ENCODE data around the gene ZNF148.

The ZNF148 gene

GRCh38 chr3:125240496-125240895, 134.6 kb downstream of the ZNF148 start:
- TF ChIP-seq TCF12 (IDR thresholded peaks at IDR 0.05; ENCODE audit: low read depth) (no peak), TAF1 (IDR thresholded peaks at IDR 0.05; ENCODE audit: low read depth) (no peak), CREB1 (IDR thresholded peaks at IDR 0.05; ENCODE audit: low read depth) (no peak), TEAD4 (IDR thresholded peaks at IDR 0.05) (peak; percentile 35; the same call in 1 of the 2 replicates), RAD21 (IDR thresholded peaks at IDR 0.05; ENCODE audit: low read depth) (no peak), REST (IDR thresholded peaks at IDR 0.05; ENCODE audit: low read depth) (no peak), CEBPB (IDR thresholded peaks at IDR 0.05) (peak; percentile 85), MAX (IDR thresholded peaks at IDR 0.05) (no peak)

- TF ChIP-seq YY1 (IDR thresholded peaks at IDR 0.05; ENCODE audit: low read depth) (no peak), CREB1 (IDR thresholded peaks at IDR 0.05; ENCODE audit: low read depth) (no peak)
These were observed 135.9 kb downstream of the ZNF148 start for GRCh38 chr3:125239266-125239665.

GRCh38 chr3:125238759-125239158, 136.4 kb downstream of the ZNF148 start:
- no peak for TF ChIP-seq YY1 (IDR thresholded peaks at IDR 0.05; ENCODE audit: low read depth)
- no peak for TF ChIP-seq NFIC (IDR thresholded peaks at IDR 0.05)
- TF ChIP-seq TAF1 (IDR thresholded peaks at IDR 0.05; ENCODE audit: low read depth): no peak
- TF ChIP-seq USF1 (IDR thresholded peaks at IDR 0.05): no peak
- no peak for TF ChIP-seq RAD21 (IDR thresholded peaks at IDR 0.05; ENCODE audit: low read depth)
- no peak for TF ChIP-seq REST (IDR thresholded peaks at IDR 0.05; ENCODE audit: low read depth)
- TF ChIP-seq CREB1 (IDR thresholded peaks at IDR 0.05; ENCODE audit: low read depth): no peak
- no peak for TF ChIP-seq TCF12 (IDR thresholded peaks at IDR 0.05; ENCODE audit: low read depth)
- no peak for TF ChIP-seq EGR1 (IDR thresholded peaks at IDR 0.05)
- no peak for TF ChIP-seq FOXM1 (IDR thresholded peaks at IDR 0.05; ENCODE audit: borderline replicate concordance, low read depth)
- TF ChIP-seq ZBTB7A (IDR thresholded peaks at IDR 0.05; ENCODE audit: low read depth): no peak
- TF ChIP-seq MAX (IDR thresholded peaks at IDR 0.05): no peak
- TF ChIP-seq EP300 (IDR thresholded peaks at IDR 0.05; ENCODE audit: borderline replicate concordance): no peak

GRCh38 chr3:125236331-125236903, 138.7 kb downstream of the ZNF148 start:
- TF ChIP-seq TAF1 (IDR thresholded peaks at IDR 0.05; ENCODE audit: low read depth) (no peak), NFIC (IDR thresholded peaks at IDR 0.05) (no peak), TEAD4 (IDR thresholded peaks at IDR 0.05) (no peak), MAX (IDR thresholded peaks at IDR 0.05) (no peak), USF1 (IDR thresholded peaks at IDR 0.05) (no peak), EGR1 (IDR thresholded peaks at IDR 0.05) (no peak), RAD21 (IDR thresholded peaks at IDR 0.05; ENCODE audit: low read depth) (no peak), ZBTB7A (IDR thresholded peaks at IDR 0.05; ENCODE audit: low read depth) (no peak), TCF12 (IDR thresholded peaks at IDR 0.05; ENCODE audit: low read depth) (no peak), YY1 (IDR thresholded peaks at IDR 0.05; ENCODE audit: low read depth) (no peak), FOXM1 (IDR thresholded peaks at IDR 0.05; ENCODE audit: borderline replicate concordance, low read depth) (no peak), CEBPB (IDR thresholded peaks at IDR 0.05) (no peak), EP300 (IDR thresholded peaks at IDR 0.05; ENCODE audit: borderline replicate concordance) (no peak), CREB1 (IDR thresholded peaks at IDR 0.05; ENCODE audit: low read depth) (no peak), REST (IDR thresholded peaks at IDR 0.05; ENCODE audit: low read depth) (no peak)

Measured in Ishikawa (cell line).